H1 (cell line): Measurements from ENCODE around the gene AGRP. TPM values are rescaled to one million over a fixed set of nuclear protein-coding genes. Genes with fewer than 3 reads are reported as not detected.

ENCODE experiments used
- CTCF ChIA-PET: fragments of 300-600 bp; sonication (Branson Sonifier 250); formaldehyde crosslinking; loops from one replicate; lab custom pipeline; 2021; ENCODE audit not compliant: partially characterized antibody; lab: Charles Lee
- POLR2A ChIA-PET: fragments of 300-600 bp; sonication (Branson Sonifier 250); formaldehyde crosslinking; loops from one replicate; lab custom pipeline; 2021; ENCODE audit warnings: inconsistent platforms; ENCODE audit not compliant: partially characterized antibody; lab: Charles Lee
- DNase-seq, 2 experiments: peaks; one replicate each; pipeline versions ENCODE4 v3.0.0 to v3.0.0-alpha.2; 2010 to 2022; ENCODE audit warnings: low spot score in 2 of 2, low read depth in 1 of 2, mixed read lengths in 1 of 2
- FAIRE-seq: peaks from 2 replicates; lab custom pipeline; 2011; peaks lifted over from hg19 to GRCh38; lab: Jason Lieb, UNC
- H2AFZ ChIP-seq: 2 replicates; pipeline ENCODE4 v1.8.1; 2012; ENCODE audit warnings: low read length, inconsistent platforms
- H2AK5ac ChIP-seq: 2 replicates; pipeline ENCODE4 v1.6.1; 2013; ENCODE audit warnings: low read depth, low read length
- H2BK120ac ChIP-seq: replicated peaks from 2 replicates; pipeline ENCODE3; 2013; ENCODE audit warnings: low read depth, low read length, inconsistent platforms
- H2BK12ac ChIP-seq: 2 replicates; pipeline ENCODE4 v1.6.1; 2013; ENCODE audit warnings: low read depth, low read length
- H2BK15ac ChIP-seq: 2 replicates; pipeline ENCODE4 v1.6.1; 2013; ENCODE audit warnings: low read length
- H2BK20ac ChIP-seq: 2 replicates; pipeline ENCODE4 v1.6.1; 2013; ENCODE audit warnings: low read length
- H2BK5ac ChIP-seq: 2 replicates; pipeline ENCODE4 v1.6.1; 2013; ENCODE audit warnings: low read depth, low read length
- H3K14ac ChIP-seq: 2 replicates; pipeline ENCODE4 v1.6.1; 2013; ENCODE audit warnings: inconsistent platforms; ENCODE audit not compliant: insufficient read length
- H3K18ac ChIP-seq: 2 replicates; pipeline ENCODE4 v1.6.1; 2013; ENCODE audit warnings: low read length; ENCODE audit errors: extremely low read depth
- H3K23ac ChIP-seq: 2 replicates; pipeline ENCODE4 v1.6.1; 2013; ENCODE audit warnings: inconsistent platforms; ENCODE audit not compliant: insufficient read length
- H3K23me2 ChIP-seq: 2 replicates; pipeline ENCODE4 v1.6.1; 2013; ENCODE audit warnings: low read depth, low read length
- H3K27ac ChIP-seq: 2 replicates; pipeline ENCODE4 v1.6.1; 2011; ENCODE audit warnings: low read depth, low read length, inconsistent platforms
- H3K27me3 ChIP-seq, 4 experiments: replicated peaks in 1 of 4; 1 replicate in 1 of 4; 2 replicates in 3 of 4; pipeline versions ENCODE4 v1.6.1 to v1.8.1; 2011 to 2013; ENCODE audit warnings: low read length in 3 of 4, mild to moderate bottlenecking in 3 of 4, inconsistent platforms in 2 of 4, mixed read lengths in 2 of 4, moderate library complexity in 1 of 4; ENCODE audit not compliant: control insufficient read depth in 3 of 4, insufficient read depth in 3 of 4; ENCODE audit errors: extremely low read depth in 1 of 4
- H3K36me3 ChIP-seq, 4 experiments: 2 replicates each; pipeline versions ENCODE4 v1.6.1 to v1.8.1; 2011 to 2013; ENCODE audit warnings: mild to moderate bottlenecking in 4 of 4, low read length in 3 of 4, moderate library complexity in 2 of 4, control low read depth in 1 of 4, inconsistent platforms in 1 of 4; ENCODE audit not compliant: insufficient read depth in 4 of 4, control insufficient read depth in 2 of 4
- H3K4ac ChIP-seq: replicated peaks from 2 replicates; pipeline ENCODE3; 2013; ENCODE audit warnings: low read length, low read depth, mixed read lengths, inconsistent platforms; ENCODE audit not compliant: insufficient read length
- H3K4me1 ChIP-seq, 4 experiments: replicated peaks in 1 of 4; 1 replicate in 1 of 4; 2 replicates in 3 of 4; pipeline versions ENCODE4 v1.6.1 to v1.8.1; 2011 to 2013; ENCODE audit warnings: low read length in 3 of 4, inconsistent platforms in 2 of 4, mixed read lengths in 1 of 4; ENCODE audit not compliant: insufficient read depth in 4 of 4, control insufficient read depth in 3 of 4
- H3K4me2 ChIP-seq, 2 experiments: 2 replicates each; pipeline versions ENCODE4 v1.6.1 to v1.8.1; 2011 to 2013; ENCODE audit warnings: low read depth in 2 of 2, low read length in 2 of 2, control low read depth in 1 of 2, inconsistent platforms in 1 of 2, mild to moderate bottlenecking in 1 of 2; ENCODE audit not compliant: insufficient read depth in 1 of 2
- H3K4me3 ChIP-seq, 4 experiments: fragments of 200-600, 300-600 bp in 1 of 4; sonication (generic), shearing (Covaris generic), sonication (Bioruptor Twin) in 1 of 4; 2 replicates each; pipeline versions ENCODE4 v1.5.1 to v1.8.1; 2011 to 2016; ENCODE audit warnings: low read length in 4 of 4, low read depth in 3 of 4, control low read depth in 2 of 4, inconsistent platforms in 2 of 4, mild to moderate bottlenecking in 2 of 4, mixed read lengths in 1 of 4, moderate library complexity in 1 of 4; ENCODE audit not compliant: insufficient read depth in 2 of 4; ENCODE audit errors: extremely low read depth in 1 of 4
- H3K56ac ChIP-seq: replicated peaks from 2 replicates; pipeline ENCODE3; 2013; ENCODE audit warnings: low read depth, mild to moderate bottlenecking, mixed read lengths, low read length, inconsistent platforms; ENCODE audit not compliant: insufficient read length
- H3K79me1 ChIP-seq: 2 replicates; pipeline ENCODE4 v1.6.1; 2013; ENCODE audit warnings: low read depth, low read length, control low read depth
- H3K79me2 ChIP-seq, 2 experiments: 2 replicates each; pipeline versions ENCODE4 v1.6.1 to v1.8.1; 2012 to 2013; ENCODE audit warnings: low read length in 2 of 2, mild to moderate bottlenecking in 2 of 2, inconsistent platforms in 1 of 2; ENCODE audit not compliant: insufficient read depth in 2 of 2, control insufficient read depth in 1 of 2
- H3K9ac ChIP-seq, 4 experiments: replicated peaks in 1 of 4; 1 replicate in 1 of 4; 2 replicates in 3 of 4; pipeline versions ENCODE4 v1.6.1 to v1.8.1; 2011 to 2013; ENCODE audit warnings: low read depth in 3 of 4, low read length in 3 of 4, control low read depth in 2 of 4, mild to moderate bottlenecking in 2 of 4, moderate library complexity in 2 of 4, inconsistent platforms in 1 of 4; ENCODE audit errors: extremely low read depth in 1 of 4
- H3K9me3 ChIP-seq, 2 experiments: 2 replicates each; pipeline versions ENCODE4 v1.6.1 to v1.8.1; 2012 to 2013; ENCODE audit warnings: mild to moderate bottlenecking in 2 of 2, moderate library complexity in 2 of 2, control low read depth in 1 of 2, inconsistent platforms in 1 of 2, low read depth in 1 of 2, low read length in 1 of 2, mixed read lengths in 1 of 2; ENCODE audit not compliant: insufficient read depth in 2 of 2
- H4K20me1 ChIP-seq, 2 experiments: replicated peaks in 1 of 2; 2 replicates each; pipeline versions ENCODE3 to v1.8.1; 2011 to 2013; ENCODE audit warnings: inconsistent platforms in 2 of 2, low read length in 2 of 2, mild to moderate bottlenecking in 1 of 2; ENCODE audit not compliant: insufficient read depth in 2 of 2, control insufficient read depth in 1 of 2
- H4K5ac ChIP-seq: 2 replicates; pipeline ENCODE4 v1.6.1; 2013; ENCODE audit warnings: low read length, low read depth, mixed read lengths, inconsistent platforms; ENCODE audit not compliant: insufficient read length
- H4K8ac ChIP-seq: 2 replicates; pipeline ENCODE4 v1.8.0; 2013; ENCODE audit warnings: mild to moderate bottlenecking, moderate library complexity, low read length, inconsistent platforms; ENCODE audit not compliant: insufficient read depth; ENCODE audit errors: extremely low read depth
- H4K91ac ChIP-seq: replicated peaks from 2 replicates; pipeline ENCODE3; 2013; ENCODE audit warnings: low read length, mixed read lengths, inconsistent platforms; ENCODE audit not compliant: insufficient read length
- CREB1 ChIP-seq: IDR thresholded peaks from 2 replicates; pipeline ENCODE4 v1.6.1; 2012; ENCODE audit warnings: inconsistent platforms
- TAF1 ChIP-seq: IDR thresholded peaks from 2 replicates; pipeline ENCODE4 v1.6.1; 2011; ENCODE audit warnings: mild to moderate bottlenecking, low read depth, low read length
- WGBS, 2 experiments: shearing (Covaris generic) in 1 of 2; methylation state at CpG; one replicate each; pipeline versions ENCODE4 v1.1.6 to v1.1.7; 2013 to 2015; ENCODE audit warnings: low lambda C conversion rate in 2 of 2, mixed read lengths in 2 of 2, inconsistent platforms in 1 of 2, low coverage in 1 of 2, missing lambda C conversion rate in 1 of 2; ENCODE audit not compliant: insufficient replicate concordance in 2 of 2, insufficient coverage in 1 of 2, insufficient read length in 1 of 2; ENCODE audit errors: extremely low coverage in 1 of 2, missing lambda C conversion rate in 1 of 2; 5-methylcytosine and 5-hydroxymethylcytosine counted together
- polyA plus RNA-seq, 7 experiments: library from polyadenylated mRNA; depleted of rRNA in 3 of 7; stranded (reverse) in 5 of 7; unstranded in 2 of 7; fragments of >200 nt in 5 of 7; fragments of 200-250 nt in 2 of 7; gene quantifications; 1 replicate in 5 of 7; 2 replicates in 1 of 7; 4 replicates in 1 of 7; pipeline versions ENCODE4 v1.2.1 to v1.2.3, GENCODE V29; 2011 to 2013; ENCODE audit warnings: missing spikeins in 2 of 7, mixed read lengths in 2 of 7
- total RNA-seq: library from RNA; stranded (reverse); fragmentation: NEBNext Ultra II Directional; extraction: Animal tissue kit (Norgen Biotek cat#: 25700); gene quantifications from 2 replicates; pipeline ENCODE4 v1.2.1, GENCODE V29; 2021

Gene AGRP
- total and polyA plus RNA-seq, 2 of the 8 experiments (the other 6 are each of a cell fraction or from before 2014, with no cell fraction given): not detected

DNA sequence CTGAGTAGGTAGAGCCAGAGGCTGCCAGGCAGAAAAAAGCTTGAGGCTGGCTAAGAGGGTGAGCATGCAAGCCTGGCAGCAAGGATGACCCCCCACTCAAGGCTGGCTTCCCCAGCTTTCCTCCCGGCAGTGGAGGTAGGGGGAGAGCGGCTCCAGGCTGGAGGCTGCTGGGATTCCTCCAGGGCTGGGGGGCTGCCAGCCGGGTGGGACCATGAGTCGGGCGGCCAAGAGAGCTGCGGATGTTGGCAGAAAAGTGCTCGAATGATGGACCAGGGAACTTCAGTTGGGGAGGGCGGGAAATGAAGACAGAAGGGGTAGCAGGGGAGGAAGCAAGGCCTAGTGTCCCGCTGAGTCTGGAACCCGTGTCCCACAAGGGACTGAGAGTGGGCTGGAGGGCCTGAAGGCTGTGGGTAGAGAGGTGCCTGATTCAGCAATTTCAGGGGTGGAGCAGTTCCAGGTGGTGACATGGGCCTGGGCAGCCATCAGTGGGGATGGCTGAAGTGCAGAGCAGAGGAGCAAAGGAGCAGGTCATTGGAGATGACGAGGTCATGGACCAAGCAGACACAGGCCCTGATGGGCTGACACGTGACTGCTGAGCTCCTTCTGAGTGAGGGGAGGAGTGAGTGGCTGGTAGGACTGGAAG is 32.2 kb downstream of the AGRP start:
- no peak for FAIRE-seq
- Histone ChIP-seq H2AK5ac (no peak overlapping the region), H3K56ac (no peak overlapping the region), H2BK20ac (no peak overlapping the region), H3K4me1 (no peaks in the 10 kb centered on the region; a peak in 1 of 7 replicates), H4K20me1 (peaks cover 2% of the 10 kb centered on the region in 2 experiments), H2BK5ac (no peak overlapping the region), H3K23ac (no peak overlapping the region), H3K79me1 (no peaks in the 10 kb centered on the region; the same call in 1 of the 2 replicates), H4K5ac (no peak overlapping the region), H3K23me2 (no peaks in the 10 kb centered on the region), H3K18ac (no peak overlapping the region), H3K27ac (no peak overlapping the region), H3K79me2 (no peaks in the 10 kb centered on the region), H4K91ac (no peak overlapping the region), H4K8ac (no peak overlapping the region), H2BK15ac (no peak overlapping the region), H2BK12ac (no peak overlapping the region), H3K36me3 (peaks cover 0 to 5% (median 0%) of the 10 kb centered on the region in 4 experiments; a peak in 1 of 8 replicates), H3K4me3 (no peak overlapping the region), H2BK120ac (no peak overlapping the region), H2AFZ (no peak overlapping the region), H3K9me3 (peaks cover 0 to 4% of the 10 kb centered on the region in 2 experiments; a peak in 1 of 4 replicates), H3K27me3 (no peaks in the 10 kb centered on the region), H3K14ac (no peak overlapping the region), H3K4ac (no peak overlapping the region), H3K9ac (no peak overlapping the region), H3K4me2 (no peak overlapping the region)
- DNase-seq: no peak
- ChIA-PET POLR2A (interaction anchor here (0.8 to 1.6 kb wide), 2 partner anchors 24 to 30 kb away, joined by 3 read pairs; partner anchors contain the start of gene ATP6V0D1), CTCF (interaction anchor here (0.6 to 28.6 kb wide), 10 partner anchors 4 to 368 kb away, joined by 3 to 683 read pairs (median 4); partner anchors contain the start of genes ATP6V0D1 and HSD11B2)
- WGBS, 2 experiments: 88% methylated on average over 9 of the region's 12 CpGs; no CpG with 5 or more reads in 1 of the 2 experiments
- no peak for TF ChIP-seq CREB1
- TF ChIP-seq TAF1: no peak
